Heart left ventricle (tissue), 16 donors: ENCODE measurements around the gene ANKRD9. TPM values are rescaled to one million over a fixed set of nuclear protein-coding genes. Genes with fewer than 3 reads are reported as not detected.
A peak's percentile ranks its signal among the peaks of the same experiment; 100 is the strongest.

Source experiments
- ATAC-seq, 4 donors: fragments of 200-7000 bp; cut with Tn5 transposase; one replicate each; pipeline ENCODE4 v1.9.1; 2020 to 2022; ENCODE audit warnings: moderate library complexity in 4 of 4, mild to moderate bottlenecking in 3 of 4, moderate number of reproducible peaks in 1 of 4
- DNase-seq, 5 donors: peaks; one replicate each; pipeline ENCODE4 v3.0.0-alpha.2; 2020
- H3K27ac ChIP-seq, 12 donors: fragments of 200-600 bp; sonication (generic) in 4 of 12; one replicate each; pipeline versions ENCODE4 v1.5.0 to v1.8.0; 2016 to 2022; ENCODE audit warnings: mild to moderate bottlenecking in 2 of 12
- H3K27me3 ChIP-seq, 9 donors: fragments of 200-600 bp; sonication (generic) in 2 of 9; one replicate each; pipeline versions ENCODE4 v1.5.1 to v1.8.0; 2016 to 2022; ENCODE audit warnings: mild to moderate bottlenecking in 3 of 9
- H3K36me3 ChIP-seq, 9 donors: fragments of 200-600 bp; sonication (generic) in 2 of 9; one replicate each; pipeline versions ENCODE4 v1.5.0 to v1.8.0; 2018 to 2022; ENCODE audit warnings: mild to moderate bottlenecking in 2 of 9
- H3K4me1 ChIP-seq, 12 donors: fragments of 200-600 bp; sonication (generic) in 4 of 12; one replicate each; pipeline versions ENCODE4 v1.5.0 to v1.8.0; 2016 to 2022; ENCODE audit warnings: mild to moderate bottlenecking in 3 of 12
- H3K4me3 ChIP-seq, 12 donors: fragments of 200-600 bp; sonication (generic) in 4 of 12; one replicate each; pipeline versions ENCODE4 v1.5.0 to v1.8.0; 2017 to 2022; ENCODE audit warnings: mild to moderate bottlenecking in 9 of 12, moderate library complexity in 4 of 12
- H3K9me3 ChIP-seq, 12 donors: fragments of 200-600 bp; sonication (generic) in 4 of 12; one replicate each; pipeline versions ENCODE4 v1.5.0 to v1.8.0; 2016 to 2022; ENCODE audit warnings: mild to moderate bottlenecking in 1 of 12
- CTCF ChIP-seq, 12 donors: fragments of 200-600 bp; sonication (generic) in 4 of 12; IDR thresholded peaks; one replicate each; pipeline versions ENCODE4 v1.5.0 to v1.8.0; 2018 to 2022; ENCODE audit warnings: antibody characterized with exemption in 12 of 12, mild to moderate bottlenecking in 5 of 12
- POLR2A ChIP-seq, 2 donors: fragments of 450-650 bp; IDR thresholded peaks; one replicate each; pipeline ENCODE4 v1.6.1; 2017; ENCODE audit warnings: antibody characterized with exemption in 2 of 2, mild to moderate bottlenecking in 2 of 2, moderate library complexity in 2 of 2
- WGBS, 4 donors: extraction: QIAGEN DNeasy Blood & Tissue Kit in 2 of 4; methylation state at CpG; one replicate each; pipeline versions ENCODE4 v1.1.5 to v1.1.7; 2013 to 2018; 5-methylcytosine and 5-hydroxymethylcytosine counted together
- intact Hi-C, 10 donors: fragments of 100-400 bp; cut with DNase I; formaldehyde crosslinking; loops; one replicate each; pipeline versions ENCODE4 v1.11.1 to v1.14.2; 2022
- polyA plus RNA-seq, 2 donors: library from polyadenylated mRNA; stranded (reverse); fragments of 200-250 nt; gene quantifications; one replicate each; pipeline ENCODE4 v1.2.3, GENCODE V29; 2013
- total RNA-seq, 9 donors: library from RNA; depleted of rRNA in 2 of 9; stranded (reverse); fragments of >200 nt in 2 of 9; fragmentation: NEBNext Ultra II Directional in 3 of 9; extraction: Animal tissue kit (Norgen Biotek cat#: 25700) in 3 of 9; gene quantifications; one replicate each; pipeline versions ENCODE4 v1.1.0 to v1.2.4, GENCODE V29; 2016 to 2023
- donor health status: ischemic (EF 13 %, LVEDD 7.1; RV severe dilation, severe dysfunction).
- donor health status: healthy with polysubstance abuse.
- donor health status: DM: no; HTN: yes; CAD: no.
- donor health status: DM: no; HTN: no; CAD: no.
- donor health status: ischemic (EF 25% LVEDD 6.9; RV normal size, moderate dysfunction).
- donor health status: ischemic (EF 25% LVEDD 5.7; RV mildly dilated, moderate dysfunction).
- donor health status: healthy.
- donor health status: DM: yes; HTN: yes; CAD: no.
- donor health status: ischemic (EF 35%, LVEDD 5.7; RV mildly dilated, moderate dysfunction).
- donor health status: nonischemic (EF 11% LVEDD 7.7; RV severe dilation, severe dysfunction).
- donor health status: DM: yes; HTN: yes; CAD: no.
- donor health status: PGD.
- donor health status: ischemic (EF 29% LVEDD 5.4; RV normal size, mild dysfunction).
- donor health status: nonischemic (EF 23%, LVEDD 6.1; RV moderate dilation, normal function).

The ANKRD9 gene
- total and polyA plus RNA-seq, 11 donors, result 42.2 to 271 (median 126) TPM

- Histone ChIP-seq H3K27ac (peak overlapping the region; percentile 63 to 89 (median 81)), H3K4me1 (peaks cover 0 to 28% (median 8%) of the 10 kb centered on the region in 12 donors), H3K9me3 (no peaks in the 10 kb centered on the region), H3K36me3 (no peaks in the 10 kb centered on the region), H3K4me3 (peak overlapping the region; percentile 38 to 73 (median 63)), H3K27me3 (no peaks in the 10 kb centered on the region)
- intact Hi-C loops, result loop anchor here (2.0 to 10.0 kb wide), 11 partner anchors 62 to 389 kb away; partner anchors contain the start of gene RCOR1 (in 4 of the 10)
- 5 to 9% (median 6%) methylated on average over 11 of the region's 11 CpGs for WGBS, 4 donors
- peak in 3 of 4 donors; percentile 15 to 32 (median 15) for ATAC-seq
- DNase-seq, result peak in 1 of 5 donors; percentile 44
- no peak for TF ChIP-seq POLR2A (IDR thresholded peaks at IDR 0.05)
- no peak for TF ChIP-seq CTCF (IDR thresholded peaks at IDR 0.05)
These were observed 15.8 kb upstream of the ANKRD9 start for GRCh38 chr14:102525219-102525928.

GRCh38 chr14:102524451-102525218 is 15.1 kb upstream of the ANKRD9 start:
- peak overlapping the region; percentile 38 to 73 (median 63) for H3K4me3 ChIP-seq
- WGBS, 4 donors, result 0 to 1% (median 1%) methylated on average over 25 to 32 of the region's 32 CpGs
- H3K4me1 ChIP-seq, result peaks cover 0 to 28% (median 8%) of the 10 kb centered on the region in 12 donors
- no peaks in the 10 kb centered on the region for H3K36me3 ChIP-seq
- intact Hi-C loops, result loop anchor here (1.0 to 10.0 kb wide), 12 partner anchors 63 to 390 kb away; partner anchors contain the start of gene RCOR1 (in 6 of the 10)
- TF ChIP-seq CTCF (IDR thresholded peaks at IDR 0.05) (peak; percentile 97 to 100 (median 99)), POLR2A (IDR thresholded peaks at IDR 0.05) (peak in 1 of 2 donors; percentile 70)
- peak; percentile 97 to 99 (median 99) for ATAC-seq
- DNase-seq, result peak; percentile 99 to 100 (median 100)
- H3K27me3 ChIP-seq, result no peaks in the 10 kb centered on the region
- peak overlapping the region; percentile 63 to 89 (median 81) for H3K27ac ChIP-seq
- H3K9me3 ChIP-seq, result no peaks in the 10 kb centered on the region

GRCh38 chr14:102523569-102524450 is 14.2 kb upstream of the ANKRD9 start:
- Histone ChIP-seq H3K36me3 (no peaks in the 10 kb centered on the region), H3K27me3 (no peaks in the 10 kb centered on the region), H3K4me3 (peak overlapping the region in 10 of 12 donors; percentile 55 to 73 (median 64)), H3K9me3 (no peaks in the 10 kb centered on the region), H3K27ac (peak overlapping the region in 9 of 12 donors; percentile 10 to 89 (median 81)), H3K4me1 (peaks cover 0 to 28% (median 8%) of the 10 kb centered on the region in 12 donors)
- peak in 2 of 4 donors; percentile 1 to 3 for ATAC-seq
- WGBS, 4 donors, result 56 to 64% (median 60%) methylated on average over 32 to 34 of the region's 34 CpGs
- TF ChIP-seq POLR2A (IDR thresholded peaks at IDR 0.05) (no peak), CTCF (IDR thresholded peaks at IDR 0.05) (no peak)
- peak in 2 of 5 donors; percentile 29 to 66 for DNase-seq
- intact Hi-C loops, result loop anchor here in 8 of 10 donors (1.0 to 10.0 kb wide), 11 partner anchors 65 to 391 kb away; partner anchors contain the start of gene RCOR1 (in 4 of the 8)
